Measurements from ENCODE around the gene CAPZB. TPM values are rescaled to one million over a fixed set of nuclear protein-coding genes. Genes with fewer than 3 reads are reported as not detected.

CAPZB gene
- total and polyA plus RNA-seq, 2 of the 4 experiments (the other 2 are of a cell fraction) = 216 to 304 TPM

DNA sequence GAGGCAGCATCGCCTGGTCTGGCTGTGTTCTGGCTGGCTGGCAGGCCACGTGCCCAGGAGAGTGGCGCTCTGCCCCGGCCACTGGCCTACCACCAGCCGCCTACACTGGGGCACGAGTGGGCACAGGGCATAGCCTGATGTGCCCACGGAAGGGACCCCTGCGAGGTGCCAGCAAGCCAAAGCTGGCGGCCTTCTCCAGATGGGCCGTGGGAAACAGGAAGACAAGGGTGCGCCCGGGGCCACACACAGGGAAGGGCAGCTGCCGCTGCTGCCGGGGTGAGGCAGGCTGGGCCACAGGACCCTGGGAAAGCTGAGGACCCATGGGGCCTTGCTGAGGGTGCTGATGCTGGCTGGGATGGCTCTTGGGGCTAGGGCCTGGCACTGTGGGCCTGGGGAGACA is 132.5 kb downstream of the CAPZB start:
- dilution Hi-C loops (cut with HindIII; ENCODE audit: low sequenced_read_pairs, unreplicated experiment) = no loop called here
- 91% methylated on average over 9 of the region's 14 CpGs; no CpG with 5 or more reads in 1 of the 2 experiments for WGBS, 2 experiments (ENCODE audit: extremely low coverage in 2 of 2, insufficient read length in 1 of 2)

More for the DNA sequence above, 132.5 kb downstream of the CAPZB start:
- Histone ChIP-seq H3K56ac (ENCODE audit: extremely low read depth, insufficient read depth, low read length) (no peak overlapping the region), H2AFZ (replicated peaks; ENCODE audit: low read length, poor library complexity) (no peak overlapping the region), H3K79me1 (ENCODE audit: low read depth in 1 of 2, low read length in 2 of 2) (peaks cover 23 to 66% of the 10 kb centered on the region in 2 experiments), H2AK5ac (ENCODE audit: low read depth, low read length) (no peak overlapping the region), H3K4me2 (ENCODE audit: low read depth, low read length) (no peak overlapping the region), H3K27me3 (ENCODE audit: control insufficient read depth, insufficient read depth, low read length) (no peaks in the 10 kb centered on the region), H3K4ac (ENCODE audit: low read depth, low read length) (no peak overlapping the region), H3K23ac (ENCODE audit: low read depth, low read length) (no peak overlapping the region), H4K5ac (ENCODE audit: low read depth, low read length) (no peak overlapping the region), H3K36me3 (ENCODE audit: control insufficient read depth, insufficient read depth, low read length) (peaks cover 81% of the 10 kb centered on the region), H4K20me1 (ENCODE audit: insufficient read depth, low read length) (peaks cover 40% of the 10 kb centered on the region), H4K91ac (ENCODE audit: insufficient read depth, low read depth, low read length) (no peak overlapping the region), H3K14ac (replicated peaks; ENCODE audit: low read depth, low read length) (no peak overlapping the region), H2AK9ac (replicated peaks; ENCODE audit: low read depth, low read length, poor library complexity) (no peak overlapping the region), H2BK15ac (ENCODE audit: low read depth, low read length) (no peak overlapping the region), H3K9me1 (ENCODE audit: insufficient read depth, low read length) (no peaks in the 10 kb centered on the region), H2BK20ac (ENCODE audit: low read depth, low read length) (no peak overlapping the region), H2BK120ac (ENCODE audit: low read depth, low read length) (no peak overlapping the region), H2BK5ac (ENCODE audit: low read depth, low read length, poor library complexity, severe bottlenecking) (no peak overlapping the region), H4K8ac (ENCODE audit: low read depth in 2 of 2, low read length in 2 of 2) (no peak overlapping the region), H3K9ac (ENCODE audit: low read depth, low read length) (no peak overlapping the region), H3K18ac (ENCODE audit: low read depth, low read length) (no peak overlapping the region), H3K27ac (ENCODE audit: insufficient read depth, low read length) (no peak overlapping the region), H3K4me1 (ENCODE audit: control insufficient read depth, insufficient read depth, low read length) (peaks cover 2% of the 10 kb centered on the region; the same call in 1 of the 2 replicates), H3K4me3 (ENCODE audit: insufficient read depth, low read depth, low read length) (no peak overlapping the region), H3K9me3 (ENCODE audit: control insufficient read depth, insufficient read depth, low read length) (no peaks in the 10 kb centered on the region)
- POLR2A ChIA-PET (ENCODE audit: unreplicated experiment) = no interaction called here
- intact Hi-C loops (cut with micrococcal nuclease) (no loop called here), in situ Hi-C loops (cut with MboI; ENCODE audit: low sequenced_read_pairs) (no loop called here)
- CTCF ChIA-PET = no interaction called here
- BruUV-seq (replicated peaks) = no TSS peak
- ATAC-seq (ENCODE audit: low read depth) (no peak), DNase-seq (no peak)
- TF ChIP-seq NFE2L2 (IDR thresholded peaks at IDR 0.05; ENCODE audit: low read depth, low read length) (no peak), MXI1 (IDR thresholded peaks at IDR 0.05; ENCODE audit: borderline replicate concordance, low read depth, low read length) (no peak), BHLHE40 (IDR thresholded peaks at IDR 0.05; ENCODE audit: low read depth, low read length) (no peak), FOS (IDR thresholded peaks at IDR 0.05; ENCODE audit: low read depth, low read length) (no peak), MAZ (IDR thresholded peaks at IDR 0.05; ENCODE audit: borderline replicate concordance, low read depth, low read length) (no peak), MAFK (IDR thresholded peaks at IDR 0.05; ENCODE audit: low read depth, low read length) (no peak)
